HEK293 (cell line): ENCODE measurements around the gene MRPL45.
A peak's percentile ranks its signal among the peaks of the same experiment; 100 is the strongest.

Experiments
- CTCF ChIA-PET: fragments of 350-600 bp; formaldehyde crosslinking; extraction: SDS; loops from one replicate; lab custom pipeline; 2021; ENCODE audit warnings: antibody characterized with exemption; lab: Yijun Ruan, JAX
- POLR2A ChIA-PET: fragments of 300-600 bp; formaldehyde crosslinking; extraction: SDS; loops from one replicate; lab custom pipeline; 2020; ENCODE audit warnings: antibody characterized with exemption, inconsistent platforms; lab: Yijun Ruan, JAX
- H3K27ac ChIP-seq: fragments of 200-500 bp; sonication (Bioruptor generic); 2 replicates; pipeline ENCODE4 v1.5.1; 2014; ENCODE audit warnings: low read depth, low read length, control low read depth, inconsistent platforms; ENCODE audit errors: extremely low read depth
- H3K36me3 ChIP-seq, 2 experiments: fragments of 200-500 bp in 1 of 2; sonication (Bioruptor generic) in 1 of 2; 1 replicate in 1 of 2; 2 replicates in 1 of 2; pipeline ENCODE4 v1.5.1; 2014 to 2017; ENCODE audit warnings: inconsistent platforms in 2 of 2, low read length in 2 of 2; ENCODE audit not compliant: control insufficient read depth in 2 of 2, insufficient read depth in 1 of 2
- H3K4me1 ChIP-seq: fragments of 200-500 bp; sonication (Bioruptor generic); 2 replicates; pipeline ENCODE4 v1.5.1; 2014; ENCODE audit warnings: mild to moderate bottlenecking, low read length, inconsistent platforms; ENCODE audit not compliant: control insufficient read depth, insufficient read depth
- H3K4me3 ChIP-seq: 2 replicates; pipeline ENCODE4 v1.5.1; 2011; ENCODE audit warnings: low read depth, mild to moderate bottlenecking, control low read depth, low read length, moderate library complexity
- H3K9me3 ChIP-seq: fragments of 200-500 bp; sonication (Bioruptor generic); 2 replicates; pipeline ENCODE4 v1.5.1; 2014; ENCODE audit warnings: low read depth, low read length, inconsistent platforms; ENCODE audit not compliant: control insufficient read depth, insufficient read depth
- EGR2 ChIP-seq: fragments of 450-650 bp; formaldehyde crosslinking; IDR thresholded peaks from 2 replicates; pipeline ENCODE4 v1.5.1; 2016; ENCODE audit warnings: low read depth, missing biosample characterization, missing genetic modification characterization
- GLI4 ChIP-seq: fragments of 450-650 bp; formaldehyde crosslinking; IDR thresholded peaks from 2 replicates; pipeline ENCODE4 v1.5.1; 2016; ENCODE audit warnings: missing biosample characterization, missing genetic modification characterization
- KLF10 ChIP-seq: fragments of 450-650 bp; IDR thresholded peaks from 2 replicates; pipeline ENCODE4 v1.5.1; 2018; ENCODE audit warnings: missing biosample characterization, mild to moderate bottlenecking, missing genetic modification characterization
- KLF7 ChIP-seq: fragments of 450-650 bp; formaldehyde crosslinking; IDR thresholded peaks from 2 replicates; pipeline ENCODE4 v1.5.1; 2016; ENCODE audit warnings: missing biosample characterization, missing genetic modification characterization, borderline replicate concordance
- MEIS1 ChIP-seq: sonication (generic); formaldehyde crosslinking; IDR thresholded peaks from 2 replicates; pipeline ENCODE4 v1.8.1; 2022; ENCODE audit warnings: missing genetic modification reagents, mild to moderate bottlenecking, borderline replicate concordance
- OVOL3 ChIP-seq: fragments of 450-650 bp; formaldehyde crosslinking; IDR thresholded peaks from 2 replicates; pipeline ENCODE4 v1.5.1; 2016; ENCODE audit warnings: missing biosample characterization, missing genetic modification characterization
- PRDM1 ChIP-seq: fragments of 450-650 bp; formaldehyde crosslinking; IDR thresholded peaks from 2 replicates; pipeline ENCODE4; 2016; ENCODE audit warnings: missing biosample characterization, missing genetic modification characterization
- TCF7L2 ChIP-seq: IDR thresholded peaks from 2 replicates; pipeline ENCODE4 v1.6.1; 2011; ENCODE audit warnings: low read depth, mild to moderate bottlenecking, inconsistent platforms, low read length, moderate library complexity, borderline replicate concordance
- TRIM28 ChIP-seq: IDR thresholded peaks from 2 replicates; pipeline ENCODE4 v1.6.1; 2011; ENCODE audit warnings: low read length, control low read depth, borderline replicate concordance
- WT1 ChIP-seq: fragments of 450-650 bp; formaldehyde crosslinking; IDR thresholded peaks from 2 replicates; pipeline ENCODE4 v1.5.1; 2016; ENCODE audit warnings: missing biosample characterization, missing genetic modification characterization
- ZBTB11 ChIP-seq: fragments of 450-650 bp; formaldehyde crosslinking; conservative IDR thresholded peaks from 2 replicates; pipeline ENCODE4 v1.5.1; 2016; ENCODE audit warnings: low read depth, missing biosample characterization, missing genetic modification characterization
- ZBTB17 ChIP-seq: fragments of 450-650 bp; formaldehyde crosslinking; IDR thresholded peaks from 2 replicates; pipeline ENCODE4 v1.5.1; 2016; ENCODE audit warnings: missing biosample characterization, missing genetic modification characterization
- ZBTB20 ChIP-seq: fragments of 450-650 bp; formaldehyde crosslinking; IDR thresholded peaks from 2 replicates; pipeline ENCODE4 v1.5.1; 2016; ENCODE audit warnings: missing biosample characterization, missing genetic modification characterization
- ZBTB44 ChIP-seq: fragments of 450-650 bp; IDR thresholded peaks from 2 replicates; pipeline ENCODE4 v1.5.1; 2018; ENCODE audit warnings: missing biosample characterization, mild to moderate bottlenecking, missing genetic modification characterization
- ZFHX2 ChIP-seq: fragments of 450-650 bp; formaldehyde crosslinking; conservative IDR thresholded peaks from 2 replicates; pipeline ENCODE4 v1.5.1; 2016; ENCODE audit warnings: missing biosample characterization, missing genetic modification characterization
- ZNF2 ChIP-seq: fragments of 450-650 bp; formaldehyde crosslinking; IDR thresholded peaks from 2 replicates; pipeline ENCODE4 v1.5.1; 2016; ENCODE audit warnings: missing biosample characterization, missing genetic modification characterization
- ZNF211 ChIP-seq: fragments of 450-650 bp; formaldehyde crosslinking; IDR thresholded peaks from 2 replicates; pipeline ENCODE4 v1.5.1; 2016; ENCODE audit warnings: low read depth, missing biosample characterization, missing genetic modification characterization
- ZNF280C ChIP-seq: fragments of 450-650 bp; formaldehyde crosslinking; IDR thresholded peaks from 2 replicates; pipeline ENCODE4 v1.5.1; 2016; ENCODE audit warnings: missing biosample characterization, missing genetic modification characterization
- ZNF302 ChIP-seq: fragments of 450-650 bp; formaldehyde crosslinking; IDR thresholded peaks from 2 replicates; pipeline ENCODE4 v1.5.1; 2016; ENCODE audit warnings: missing biosample characterization, missing genetic modification characterization, low read depth
- ZNF335 ChIP-seq: fragments of 450-650 bp; formaldehyde crosslinking; conservative IDR thresholded peaks from 2 replicates; pipeline ENCODE4 v1.5.1; 2016; ENCODE audit warnings: missing biosample characterization, missing genetic modification characterization
- ZNF391 ChIP-seq: fragments of 450-650 bp; formaldehyde crosslinking; IDR thresholded peaks from 2 replicates; pipeline ENCODE4 v1.5.1; 2016; ENCODE audit warnings: low read depth, missing biosample characterization, missing genetic modification characterization, borderline replicate concordance
- ZNF394 ChIP-seq: fragments of 450-650 bp; formaldehyde crosslinking; IDR thresholded peaks from 2 replicates; pipeline ENCODE4 v1.5.1; 2016; ENCODE audit warnings: missing biosample characterization, missing genetic modification characterization, mild to moderate bottlenecking, moderate library complexity, borderline replicate concordance
- ZNF426 ChIP-seq: fragments of 450-650 bp; formaldehyde crosslinking; IDR thresholded peaks from 2 replicates; pipeline ENCODE4 v1.5.1; 2017; ENCODE audit warnings: missing biosample characterization, missing genetic modification characterization, mild to moderate bottlenecking, inconsistent platforms, moderate library complexity
- ZNF473 ChIP-seq: fragments of 450-650 bp; formaldehyde crosslinking; IDR thresholded peaks from 2 replicates; pipeline ENCODE4 v1.5.1; 2017; ENCODE audit warnings: missing biosample characterization, missing genetic modification characterization
- ZNF514 ChIP-seq: fragments of 450-650 bp; formaldehyde crosslinking; IDR thresholded peaks from 2 replicates; pipeline ENCODE4 v1.5.1; 2016; ENCODE audit warnings: missing biosample characterization, missing genetic modification characterization
- ZNF624 ChIP-seq: fragments of 450-650 bp; formaldehyde crosslinking; IDR thresholded peaks from 2 replicates; pipeline ENCODE4 v1.5.1; 2017; ENCODE audit warnings: missing biosample characterization, missing genetic modification characterization
- ZNF654 ChIP-seq: fragments of 450-650 bp; formaldehyde crosslinking; IDR thresholded peaks from 2 replicates; pipeline ENCODE4 v1.5.1; 2016; ENCODE audit warnings: low read depth, missing biosample characterization, missing genetic modification characterization
- ZNF76 ChIP-seq: fragments of 450-650 bp; formaldehyde crosslinking; IDR thresholded peaks from 2 replicates; pipeline ENCODE4; 2016; ENCODE audit warnings: low read depth, missing biosample characterization, missing genetic modification characterization, borderline replicate concordance
- ZNF843 ChIP-seq: fragments of 450-650 bp; formaldehyde crosslinking; IDR thresholded peaks from 2 replicates; pipeline ENCODE4 v1.5.1; 2016; ENCODE audit warnings: missing biosample characterization, missing genetic modification characterization
- ZSCAN30 ChIP-seq: fragments of 450-650 bp; IDR thresholded peaks from 2 replicates; pipeline ENCODE4 v1.5.1; 2018; ENCODE audit warnings: missing biosample characterization, mild to moderate bottlenecking, missing genetic modification characterization, moderate library complexity
- TF ChIP-seq, protein P1 (sequence below): IDR thresholded peaks from 2 replicates; pipeline ENCODE4 v1.6.1; 2011; ENCODE audit warnings: mild to moderate bottlenecking, low read depth, low read length, borderline replicate concordance

Gene MRPL45

GRCh38 chr17:38349097-38349730, 52.2 kb downstream of the MRPL45 start:
- ChIA-PET POLR2A (interaction anchor here (0.6 to 2.8 kb wide), 6 partner anchors 16 to 254 kb away, joined by 3 to 45 read pairs (median 3); no protein-coding TSS in a partner anchor), CTCF (interaction anchor here (0.6 to 11.1 kb wide), 43 partner anchors 12 to 846 kb away, joined by 3 to 324 read pairs (median 5); partner anchors contain the start of genes ARHGAP23 and RPL23)
- Histone ChIP-seq H3K27ac (peak overlapping the region; percentile 53), H3K4me1 (peaks cover 10% of the 10 kb centered on the region), H3K9me3 (no peaks in the 10 kb centered on the region), H3K4me3 (no peak overlapping the region), H3K36me3 (no peaks in the 10 kb centered on the region)
- TF ChIP-seq ZBTB20 (tag by site-specific recombination) (no peak), ZNF426 (tag by site-specific recombination) (no peak), GLI4 (tag by site-specific recombination) (no peak), ZNF391 (no peak), ZNF394 (tag by site-specific recombination) (peak; percentile 79), ZBTB44 (no peak), ZNF76 (0 out of 2 replicates have a peak, but pooled peaks have one; percentile 44), WT1 (no peak), MEIS1 (CRISPR knock-in tag) (no peak), EGR2 (tag by site-specific recombination) (0 out of 2 replicates have a peak, but pooled peaks have one; percentile 24), ZNF335 (tag by site-specific recombination) (no peak), ZFHX2 (tag by site-specific recombination) (peak; percentile 65), ZNF843 (tag by site-specific recombination) (no peak), ZNF624 (tag by site-specific recombination) (no peak), ZNF211 (tag by site-specific recombination) (no peak), ZNF514 (tag by site-specific recombination) (no peak), ZNF302 (tag by site-specific recombination) (no peak), ZBTB11 (tag by site-specific recombination) (no peak), ZNF473 (tag by site-specific recombination) (no peak), TCF7L2 (no peak), PRDM1 (tag by site-specific recombination) (no peak), ZNF654 (tag by site-specific recombination) (peak; percentile 89), ZNF280C (no peak), KLF10 (tag by site-specific recombination) (0 out of 2 replicates have a peak, but pooled peaks have one; percentile 29), KLF7 (tag by site-specific recombination) (no peak), ZNF2 (tag by site-specific recombination) (no peak), ZBTB17 (tag by site-specific recombination) (peak; percentile 79), TRIM28 (no peak), OVOL3 (tag by site-specific recombination) (no peak), ZSCAN30 (0 out of 2 replicates have a peak, but pooled peaks have one; percentile 61)
- TF ChIP-seq, protein P1, sequence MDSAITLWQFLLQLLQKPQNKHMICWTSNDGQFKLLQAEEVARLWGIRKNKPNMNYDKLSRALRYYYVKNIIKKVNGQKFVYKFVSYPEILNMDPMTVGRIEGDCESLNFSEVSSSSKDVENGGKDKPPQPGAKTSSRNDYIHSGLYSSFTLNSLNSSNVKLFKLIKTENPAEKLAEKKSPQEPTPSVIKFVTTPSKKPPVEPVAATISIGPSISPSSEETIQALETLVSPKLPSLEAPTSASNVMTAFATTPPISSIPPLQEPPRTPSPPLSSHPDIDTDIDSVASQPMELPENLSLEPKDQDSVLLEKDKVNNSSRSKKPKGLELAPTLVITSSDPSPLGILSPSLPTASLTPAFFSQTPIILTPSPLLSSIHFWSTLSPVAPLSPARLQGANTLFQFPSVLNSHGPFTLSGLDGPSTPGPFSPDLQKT, result no peak
